ENCODE results near the gene WIPF3. TPM values are rescaled to one million over a fixed set of nuclear protein-coding genes. Genes with fewer than 3 reads are reported as not detected.
A peak's percentile ranks its signal among the peaks of the same experiment; 100 is the strongest.

The WIPF3 gene
- total and polyA plus RNA-seq, 2 of the 4 experiments (the other 2 are of a cell fraction) = not detected

- ATAC-seq (ENCODE audit: low read depth) (peak; percentile 14), DNase-seq (no peak)
- no peak overlapping the region for H3K4me2 ChIP-seq (ENCODE audit: low read depth, low read length)
- no peak overlapping the region for H3K9ac ChIP-seq (ENCODE audit: low read depth, low read length)
- H2AK5ac ChIP-seq (ENCODE audit: low read depth, low read length) = no peak overlapping the region
- peaks cover 6% of the 10 kb centered on the region for H3K9me1 ChIP-seq (ENCODE audit: insufficient read depth, low read length)
- H3K27ac ChIP-seq (ENCODE audit: insufficient read depth, low read length) = no peak overlapping the region
- intact Hi-C loops (cut with micrococcal nuclease) = loop anchor here (1.0 to 5.0 kb wide), 2 partner anchors 81 to 116 kb away; partner anchors contain the start of genes FKBP14 and PLEKHA8
- peaks cover 72% of the 10 kb centered on the region for H3K36me3 ChIP-seq (ENCODE audit: control insufficient read depth, insufficient read depth, low read length)
- no peak overlapping the region for H2BK5ac ChIP-seq (ENCODE audit: low read depth, low read length, poor library complexity, severe bottlenecking)
- H2AFZ ChIP-seq (replicated peaks; ENCODE audit: low read length, poor library complexity) = no peak overlapping the region
- H2BK20ac ChIP-seq (ENCODE audit: low read depth, low read length) = no peak overlapping the region
- POLR2A ChIA-PET (ENCODE audit: unreplicated experiment) = no interaction called here
- no peak overlapping the region for H3K23ac ChIP-seq (ENCODE audit: low read depth, low read length)
- in situ Hi-C loops (cut with MboI; ENCODE audit: low sequenced_read_pairs) = no loop called here
- peaks cover 14% of the 10 kb centered on the region; the same call in 1 of the 2 replicates for H4K20me1 ChIP-seq (ENCODE audit: insufficient read depth, low read length)
- no peak overlapping the region for H3K14ac ChIP-seq (replicated peaks; ENCODE audit: low read depth, low read length)
- no peak overlapping the region for H4K8ac ChIP-seq (ENCODE audit: low read depth in 2 of 2, low read length in 2 of 2)
- no peak overlapping the region for H3K18ac ChIP-seq (ENCODE audit: low read depth, low read length)
- no peaks in the 10 kb centered on the region for H3K27me3 ChIP-seq (ENCODE audit: control insufficient read depth, insufficient read depth, low read length)
- H3K9me3 ChIP-seq (ENCODE audit: control insufficient read depth, insufficient read depth, low read length) = no peaks in the 10 kb centered on the region
- WGBS, 2 experiments (ENCODE audit: extremely low coverage in 2 of 2, insufficient read length in 1 of 2) = 86% methylated on average over 2 of the region's 5 CpGs; no CpG with 5 or more reads in 1 of the 2 experiments
- peaks cover 4% of the 10 kb centered on the region; the same call in 1 of the 2 replicates for H3K4me1 ChIP-seq (ENCODE audit: control insufficient read depth, insufficient read depth, low read length)
- CTCF ChIA-PET = interaction anchor here (0.8 kb wide), 1 partner anchor 1243 kb away, joined by 3 read pairs; no protein-coding TSS in a partner anchor
- no peak overlapping the region for H3K4ac ChIP-seq (ENCODE audit: low read depth, low read length)
- TF ChIP-seq CTCF (conservative IDR thresholded peaks at IDR 0.05; ENCODE audit: low read depth, low read length) (peak; percentile 33), USF2 (IDR thresholded peaks at IDR 0.05; ENCODE audit: low read depth, low read length) (no peak), MAFK (IDR thresholded peaks at IDR 0.05; ENCODE audit: low read depth, low read length) (no peak), SMC3 (IDR thresholded peaks at IDR 0.05; ENCODE audit: low read depth, low read length) (peak; percentile 37; the same call in 1 of the 2 replicates), FOS (IDR thresholded peaks at IDR 0.05; ENCODE audit: low read depth, low read length) (no peak), RFX5 (IDR thresholded peaks at IDR 0.05; ENCODE audit: low read depth, low read length) (no peak), NFE2L2 (IDR thresholded peaks at IDR 0.05; ENCODE audit: low read depth, low read length) (no peak), CEBPB (IDR thresholded peaks at IDR 0.05; ENCODE audit: low read depth, low read length) (no peak), CHD1 (IDR thresholded peaks at IDR 0.05; ENCODE audit: low read depth, low read length) (no peak), POLR2A (IDR thresholded peaks at IDR 0.05; ENCODE audit: low read depth, low read length) (no peak), ELK1 (IDR thresholded peaks at IDR 0.05; ENCODE audit: borderline replicate concordance, low read depth, low read length) (no peak), RAD21 (IDR thresholded peaks at IDR 0.05; ENCODE audit: low read length) (peak; percentile 34), BHLHE40 (IDR thresholded peaks at IDR 0.05; ENCODE audit: low read depth, low read length) (no peak)
- no peak overlapping the region for H3K4me3 ChIP-seq (ENCODE audit: insufficient read depth, low read depth, low read length)
- no peak overlapping the region for H2AK9ac ChIP-seq (replicated peaks; ENCODE audit: low read depth, low read length, poor library complexity)
- no TSS peak for BruUV-seq (replicated peaks)
- no peak overlapping the region for H4K5ac ChIP-seq (ENCODE audit: low read depth, low read length)
- H2BK15ac ChIP-seq (ENCODE audit: low read depth, low read length) = no peak overlapping the region
- H4K91ac ChIP-seq (ENCODE audit: insufficient read depth, low read depth, low read length) = no peak overlapping the region
- H2BK120ac ChIP-seq (ENCODE audit: low read depth, low read length) = no peak overlapping the region
- peaks cover 17 to 62% of the 10 kb centered on the region in 2 experiments for H3K79me1 ChIP-seq (ENCODE audit: low read depth in 1 of 2, low read length in 2 of 2)
- no peak overlapping the region for H3K56ac ChIP-seq (ENCODE audit: extremely low read depth, insufficient read depth, low read length)
- dilution Hi-C loops (cut with HindIII; ENCODE audit: low sequenced_read_pairs, unreplicated experiment) = no loop called here
These were observed 140.3 kb downstream of the WIPF3 start for GRCh38 chr7:29946428-29947186.

Measured in IMR-90 (cell line).